DOHH2 (cell line): ENCODE data around the gene TMEM121B.

Experiments used
- H3F3A ChIP-seq: fragments of 200-600 bp; sonication (generic), shearing (Covaris generic); 2 replicates; pipeline ENCODE4 v1.6.0; 2016; ENCODE audit warnings: antibody characterized with exemption, mild to moderate bottlenecking; ENCODE audit not compliant: control insufficient read depth, insufficient read depth
- H3K27ac ChIP-seq: fragments of 200-600 bp; sonication (generic); 2 replicates; pipeline ENCODE4 v1.5.1; 2014; ENCODE audit warnings: low read depth, mild to moderate bottlenecking, low read length, moderate library complexity
- H3K27me3 ChIP-seq: fragments of 200-600 bp; sonication (generic); 2 replicates; pipeline ENCODE4 v1.6.1; 2014; ENCODE audit warnings: mild to moderate bottlenecking, low read length, mixed read lengths; ENCODE audit not compliant: control insufficient read depth
- H3K36me3 ChIP-seq: fragments of 200-600 bp; sonication (generic); 2 replicates; pipeline ENCODE4 v1.6.1; 2014; ENCODE audit warnings: mild to moderate bottlenecking, low read length, moderate library complexity, mixed read lengths; ENCODE audit not compliant: control insufficient read depth
- H3K4me1 ChIP-seq: fragments of 200-600 bp; sonication (generic); 2 replicates; pipeline ENCODE4 v1.6.1; 2014; ENCODE audit warnings: mild to moderate bottlenecking, low read length, mixed read lengths; ENCODE audit not compliant: control insufficient read depth
- H3K4me2 ChIP-seq: fragments of 200-600 bp; sonication (generic); 2 replicates; pipeline ENCODE4 v1.6.0; 2014; ENCODE audit warnings: mild to moderate bottlenecking, low read length, moderate library complexity
- H3K4me3 ChIP-seq: fragments of 200-600 bp; sonication (generic); 2 replicates; pipeline ENCODE4 v1.5.1; 2014; ENCODE audit warnings: mild to moderate bottlenecking, low read length, mixed read lengths
- H3K79me2 ChIP-seq: fragments of 200-600 bp; sonication (generic); 2 replicates; pipeline ENCODE4 v1.6.1; 2014; ENCODE audit warnings: mild to moderate bottlenecking, low read length, mixed read lengths; ENCODE audit not compliant: control insufficient read depth
- H3K9me2 ChIP-seq: fragments of 200-600 bp; sonication (generic); replicated peaks from 2 replicates; pipeline ENCODE4 v1.6.1; 2014; ENCODE audit warnings: mild to moderate bottlenecking, low read length, mixed read lengths; ENCODE audit not compliant: control insufficient read depth
- H3K9me3 ChIP-seq: fragments of 200-600 bp; sonication (generic); 2 replicates; pipeline ENCODE4 v1.6.1; 2014; ENCODE audit warnings: antibody characterized with exemption, low read length, mixed read lengths; ENCODE audit not compliant: control insufficient read depth, insufficient read depth
- H4K20me1 ChIP-seq: fragments of 200-600 bp; sonication (generic); 2 replicates; pipeline ENCODE4 v1.6.0; 2014; ENCODE audit warnings: low read depth, mild to moderate bottlenecking, antibody characterized with exemption, low read length, moderate library complexity; ENCODE audit not compliant: control insufficient read depth, insufficient read depth
- CTCF ChIP-seq: fragments of 200-600 bp; sonication (generic); IDR thresholded peaks from one replicate; pipeline ENCODE4 v1.5.1; 2014; ENCODE audit warnings: antibody characterized with exemption, mild to moderate bottlenecking, low read depth, low read length; ENCODE audit not compliant: poor library complexity, severe bottlenecking
- EZH2phosphoT487 ChIP-seq: fragments of 200-600 bp; sonication (generic); IDR thresholded peaks from 2 replicates; pipeline ENCODE4 v1.6.1; 2017; ENCODE audit warnings: borderline replicate concordance, mild to moderate bottlenecking, antibody characterized with exemption, low read length, moderate library complexity, mixed read lengths

TMEM121B gene

GRCh38 chr22:17079572-17079971, 41.6 kb downstream of the TMEM121B start:
- H3K4me3 ChIP-seq: no peak overlapping the region
- TF ChIP-seq EZH2phosphoT487 (no peak), CTCF (no peak)
- peaks cover 3% of the 10 kb centered on the region; the same call in 1 of the 2 replicates for H3F3A ChIP-seq
- H3K9me2 ChIP-seq: no peaks in the 10 kb centered on the region
- H3K27ac ChIP-seq: no peak overlapping the region
- H3K79me2 ChIP-seq: no peaks in the 10 kb centered on the region
- H3K9me3 ChIP-seq: no peaks in the 10 kb centered on the region
- H3K36me3 ChIP-seq: no peaks in the 10 kb centered on the region
- no peaks in the 10 kb centered on the region for H4K20me1 ChIP-seq
- H3K27me3 ChIP-seq: no peaks in the 10 kb centered on the region
- no peak overlapping the region for H3K4me2 ChIP-seq
- H3K4me1 ChIP-seq: peaks cover 18% of the 10 kb centered on the region

GRCh38 chr22:17077255-17077654, 43.9 kb downstream of the TMEM121B start:
- no peak overlapping the region for H3K27ac ChIP-seq
- H3K36me3 ChIP-seq: no peaks in the 10 kb centered on the region
- no peak overlapping the region for H3K4me3 ChIP-seq
- no peaks in the 10 kb centered on the region for H3K27me3 ChIP-seq
- no peaks in the 10 kb centered on the region for H3K9me3 ChIP-seq
- no peak overlapping the region for H3K4me2 ChIP-seq
- H3K4me1 ChIP-seq: peaks cover 11% of the 10 kb centered on the region
- no peaks in the 10 kb centered on the region for H4K20me1 ChIP-seq
- TF ChIP-seq EZH2phosphoT487 (no peak), CTCF (no peak)
- H3K79me2 ChIP-seq: no peaks in the 10 kb centered on the region
- H3K9me2 ChIP-seq: no peaks in the 10 kb centered on the region
- H3F3A ChIP-seq: no peaks in the 10 kb centered on the region

- Histone ChIP-seq H3K4me2 (no peak overlapping the region), H3K36me3 (no peaks in the 10 kb centered on the region), H4K20me1 (no peaks in the 10 kb centered on the region), H3K9me2 (no peaks in the 10 kb centered on the region), H3K4me1 (peaks cover 11% of the 10 kb centered on the region), H3K9me3 (no peaks in the 10 kb centered on the region), H3K27me3 (no peaks in the 10 kb centered on the region), H3K27ac (no peak overlapping the region), H3K79me2 (no peaks in the 10 kb centered on the region), H3F3A (peaks cover 3% of the 10 kb centered on the region; the same call in 1 of the 2 replicates), H3K4me3 (no peak overlapping the region)
- TF ChIP-seq CTCF: no peak
- no peak for TF ChIP-seq EZH2phosphoT487
These were observed 46.5 kb downstream of the TMEM121B start for GRCh38 chr22:17074648-17075002.

- Histone ChIP-seq H3K4me3 (no peak overlapping the region), H3K4me2 (no peak overlapping the region), H3K36me3 (no peaks in the 10 kb centered on the region), H3K27me3 (no peaks in the 10 kb centered on the region), H3K27ac (no peak overlapping the region), H3F3A (peaks cover 3% of the 10 kb centered on the region; the same call in 1 of the 2 replicates), H3K4me1 (peaks cover 11% of the 10 kb centered on the region), H4K20me1 (no peaks in the 10 kb centered on the region), H3K9me2 (no peaks in the 10 kb centered on the region), H3K79me2 (no peaks in the 10 kb centered on the region), H3K9me3 (no peaks in the 10 kb centered on the region)
- TF ChIP-seq EZH2phosphoT487: no peak
- no peak for TF ChIP-seq CTCF
These were observed 48.3 kb downstream of the TMEM121B start for GRCh38 chr22:17072877-17073276.
